BE2C (cell line): Measurements from ENCODE around the gene HSPA12A.

ENCODE experiments used
- DNase-seq: peaks from one replicate; pipeline ENCODE4 v3.0.0-alpha.2; 2020
- H3K27me3 ChIP-seq: fragments of 250-450 bp; sonication (Bioruptor Pico); 2 replicates; pipeline ENCODE4 v1.5.1; 2020; ENCODE audit warnings: mild to moderate bottlenecking
- H3K36me3 ChIP-seq: fragments of 250-450 bp; sonication (Bioruptor Pico); 2 replicates; pipeline ENCODE4 v1.5.1; 2020; ENCODE audit warnings: mild to moderate bottlenecking
- H3K4me1 ChIP-seq: fragments of 250-450 bp; sonication (Bioruptor Pico); 2 replicates; pipeline ENCODE4 v1.5.1; 2020
- H3K4me3 ChIP-seq: 2 replicates; pipeline ENCODE4 v1.5.1; 2011; ENCODE audit warnings: low read depth, low read length
- H3K9me3 ChIP-seq: fragments of 250-450 bp; sonication (Bioruptor Pico); 2 replicates; pipeline ENCODE4 v1.5.1; 2020
- TF ChIP-seq, protein P1 (sequence below): IDR thresholded peaks from 2 replicates; pipeline ENCODE4 v1.5.1; 2012; ENCODE audit warnings: mild to moderate bottlenecking, low read depth, low read length

HSPA12A gene

DNA sequence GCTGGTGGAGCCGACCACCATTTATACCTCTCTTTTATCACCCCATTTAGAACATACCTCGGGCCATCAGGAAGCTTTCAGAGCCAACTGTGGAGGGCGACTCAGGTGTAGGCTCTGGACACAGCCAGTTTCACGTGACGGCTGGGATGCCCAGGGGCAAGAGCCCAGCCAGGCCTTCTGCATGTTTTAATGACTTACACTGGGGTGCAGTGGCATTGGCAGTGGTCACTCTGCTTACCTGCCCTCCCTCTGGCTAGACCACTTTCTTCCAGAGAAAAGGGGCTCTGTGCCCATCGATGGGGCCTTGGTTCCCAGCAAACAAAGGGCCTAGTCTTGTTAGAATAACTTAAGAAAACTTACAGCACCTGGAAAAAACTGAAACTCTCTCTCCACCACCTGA lies 71.7 kb downstream of the HSPA12A start:
- Histone ChIP-seq H3K27me3 (no peaks in the 10 kb centered on the region), H3K36me3 (no peaks in the 10 kb centered on the region), H3K9me3 (no peaks in the 10 kb centered on the region), H3K4me3 (no peak overlapping the region), H3K4me1 (no peaks in the 10 kb centered on the region)
- TF ChIP-seq, protein P1, sequence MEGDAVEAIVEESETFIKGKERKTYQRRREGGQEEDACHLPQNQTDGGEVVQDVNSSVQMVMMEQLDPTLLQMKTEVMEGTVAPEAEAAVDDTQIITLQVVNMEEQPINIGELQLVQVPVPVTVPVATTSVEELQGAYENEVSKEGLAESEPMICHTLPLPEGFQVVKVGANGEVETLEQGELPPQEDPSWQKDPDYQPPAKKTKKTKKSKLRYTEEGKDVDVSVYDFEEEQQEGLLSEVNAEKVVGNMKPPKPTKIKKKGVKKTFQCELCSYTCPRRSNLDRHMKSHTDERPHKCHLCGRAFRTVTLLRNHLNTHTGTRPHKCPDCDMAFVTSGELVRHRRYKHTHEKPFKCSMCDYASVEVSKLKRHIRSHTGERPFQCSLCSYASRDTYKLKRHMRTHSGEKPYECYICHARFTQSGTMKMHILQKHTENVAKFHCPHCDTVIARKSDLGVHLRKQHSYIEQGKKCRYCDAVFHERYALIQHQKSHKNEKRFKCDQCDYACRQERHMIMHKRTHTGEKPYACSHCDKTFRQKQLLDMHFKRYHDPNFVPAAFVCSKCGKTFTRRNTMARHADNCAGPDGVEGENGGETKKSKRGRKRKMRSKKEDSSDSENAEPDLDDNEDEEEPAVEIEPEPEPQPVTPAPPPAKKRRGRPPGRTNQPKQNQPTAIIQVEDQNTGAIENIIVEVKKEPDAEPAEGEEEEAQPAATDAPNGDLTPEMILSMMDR, result no peak
- no peak for DNase-seq

DNA sequence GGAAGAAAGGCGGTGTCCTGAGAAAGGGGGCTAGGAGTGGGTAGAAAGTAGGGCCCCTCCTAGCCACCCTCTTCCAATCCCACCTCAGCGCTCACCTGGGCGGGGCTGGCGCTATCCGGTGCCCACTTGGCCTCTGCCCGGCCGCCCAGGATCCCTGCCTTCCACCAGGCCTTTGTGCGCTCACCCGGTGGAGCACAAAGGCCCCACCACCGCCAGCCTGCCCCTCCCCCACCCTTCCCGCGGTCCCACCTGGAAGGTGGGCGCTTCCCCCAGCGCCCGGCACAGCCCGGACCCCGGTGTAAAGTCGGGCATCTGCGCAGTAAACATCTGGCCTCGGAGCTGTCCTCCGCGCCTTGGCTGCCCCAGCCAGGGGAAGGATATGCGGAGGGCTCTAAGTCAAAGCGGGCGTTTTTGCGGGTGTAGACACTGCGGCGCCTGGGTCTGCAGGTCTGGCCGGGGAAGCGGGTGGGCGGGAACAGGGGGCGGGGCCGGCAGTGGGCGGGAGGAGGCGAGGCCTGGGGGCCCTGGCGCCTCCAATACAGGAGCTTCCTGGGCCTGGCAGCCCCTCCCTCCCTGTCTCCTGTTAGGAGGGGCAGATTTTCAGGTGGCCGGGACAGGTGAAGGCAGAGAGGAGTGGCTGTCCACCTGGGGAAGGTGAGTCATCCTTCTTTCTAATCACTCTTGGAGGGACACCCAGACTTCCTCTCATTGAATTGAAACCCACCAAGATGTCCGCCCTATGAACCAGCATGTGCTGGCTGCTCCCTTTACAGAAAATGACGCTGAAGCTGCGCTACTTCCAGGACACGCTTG lies 72.3 kb downstream of the HSPA12A start:
- TF ChIP-seq, protein P1, result no peak
- Histone ChIP-seq H3K36me3 (no peaks in the 10 kb centered on the region), H3K9me3 (no peaks in the 10 kb centered on the region), H3K4me3 (no peak overlapping the region), H3K4me1 (no peaks in the 10 kb centered on the region), H3K27me3 (no peaks in the 10 kb centered on the region)
- peak; percentile 36 for DNase-seq

DNA sequence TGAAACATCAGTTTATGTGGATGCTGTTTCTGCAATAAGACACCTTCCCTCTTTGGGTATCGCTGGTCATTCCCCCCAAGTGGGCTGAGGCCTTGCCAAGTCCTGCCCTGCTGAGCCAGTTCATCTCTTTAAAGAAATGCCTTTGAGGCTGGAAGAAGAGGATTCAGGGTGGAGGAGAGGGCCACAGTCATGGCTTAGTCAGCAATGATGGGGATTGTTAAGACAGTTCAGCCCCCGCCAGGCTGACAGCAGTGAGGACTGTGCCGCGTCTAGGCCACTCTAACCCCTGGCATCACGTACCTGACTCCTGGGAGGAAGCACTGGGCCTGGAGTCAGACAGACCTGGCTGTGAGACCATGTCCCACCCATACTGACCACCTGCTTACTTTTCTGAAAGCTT lies 73.3 kb downstream of the HSPA12A start:
- no peaks in the 10 kb centered on the region for H3K27me3 ChIP-seq
- H3K4me3 ChIP-seq, result no peak overlapping the region
- H3K36me3 ChIP-seq, result no peaks in the 10 kb centered on the region
- H3K9me3 ChIP-seq, result no peaks in the 10 kb centered on the region
- no peaks in the 10 kb centered on the region for H3K4me1 ChIP-seq
- TF ChIP-seq, protein P1, result no peak
- DNase-seq, result no peak

DNA sequence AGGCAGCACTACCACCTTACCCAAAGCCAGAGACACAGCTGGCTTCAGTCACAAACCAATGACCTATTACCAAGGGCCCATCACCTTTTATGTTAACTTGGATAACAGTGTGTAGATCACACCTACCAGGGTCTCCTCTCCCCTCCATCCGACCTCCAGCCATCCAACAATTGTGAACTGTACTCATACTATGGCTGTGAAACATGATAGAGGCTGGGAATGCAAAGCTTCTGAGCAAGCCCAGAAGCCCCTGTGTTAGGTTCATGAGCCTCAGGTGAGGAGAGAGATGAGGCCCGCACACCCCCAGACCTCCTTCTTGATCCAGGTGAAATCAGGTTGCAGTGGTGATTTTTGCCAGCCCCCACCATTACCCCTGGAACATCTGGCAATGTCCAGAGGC lies 73.9 kb downstream of the HSPA12A start:
- no peaks in the 10 kb centered on the region for H3K27me3 ChIP-seq

DNA sequence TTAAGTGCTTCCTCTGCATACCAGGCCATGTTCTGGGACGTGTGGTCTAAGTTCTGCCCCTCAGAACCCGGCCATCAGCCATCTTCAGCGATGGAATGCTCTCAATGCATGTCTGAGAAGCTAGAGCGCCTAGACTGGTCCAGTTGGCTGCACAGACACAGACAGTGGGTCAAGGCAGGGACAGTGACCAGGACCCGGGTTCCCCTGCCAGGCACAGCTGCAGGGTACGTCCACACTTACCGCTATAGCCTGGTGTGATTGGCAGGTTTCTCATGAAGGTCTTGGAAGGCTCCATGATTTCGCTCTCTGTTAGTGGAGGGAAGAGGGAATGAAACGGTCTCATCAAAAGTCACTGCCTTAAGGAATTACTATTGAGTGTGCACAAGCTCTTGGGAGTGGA lies 74.3 kb downstream of the HSPA12A start:
- DNase-seq, result no peak
- TF ChIP-seq, protein P1, result no peak
- Histone ChIP-seq H3K27me3 (no peaks in the 10 kb centered on the region), H3K9me3 (no peaks in the 10 kb centered on the region), H3K4me1 (no peaks in the 10 kb centered on the region), H3K36me3 (no peaks in the 10 kb centered on the region), H3K4me3 (no peak overlapping the region)

More for the DNA sequence above, 73.9 kb downstream of the HSPA12A start:
- TF ChIP-seq, protein P1, result no peak
- H3K4me3 ChIP-seq, result no peak overlapping the region
- no peaks in the 10 kb centered on the region for H3K36me3 ChIP-seq
- H3K9me3 ChIP-seq, result no peaks in the 10 kb centered on the region
- no peaks in the 10 kb centered on the region for H3K4me1 ChIP-seq
- DNase-seq, result no peak

DNA sequence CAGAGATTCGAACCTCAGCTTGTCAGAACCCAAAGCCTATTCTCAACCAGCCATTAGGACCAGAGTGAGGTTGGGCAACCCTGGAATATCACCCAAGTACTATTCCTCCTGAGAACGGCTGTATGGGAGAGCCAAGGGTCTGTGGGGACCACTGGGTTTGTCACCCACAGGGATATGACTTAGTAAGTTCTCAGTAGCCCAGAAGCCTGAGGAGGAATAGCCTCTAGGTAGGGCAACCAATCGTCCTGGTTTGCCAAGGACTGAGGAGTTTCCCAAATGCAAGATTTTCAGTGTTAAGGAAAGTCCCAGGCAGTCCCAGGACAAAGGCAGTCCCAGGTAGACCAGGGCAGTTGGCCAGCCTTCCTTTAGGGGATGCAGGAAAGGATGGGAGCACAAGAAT lies 74.9 kb downstream of the HSPA12A start:
- H3K36me3 ChIP-seq, result no peaks in the 10 kb centered on the region
- no peaks in the 10 kb centered on the region for H3K9me3 ChIP-seq
- no peaks in the 10 kb centered on the region for H3K4me1 ChIP-seq
- DNase-seq, result no peak
- no peak overlapping the region for H3K4me3 ChIP-seq
- no peaks in the 10 kb centered on the region for H3K27me3 ChIP-seq
- TF ChIP-seq, protein P1, result no peak
